Transverse colon (tissue), 4 donors: ENCODE results near the gene STK38L.

ENCODE experiments used
- CTCF ChIP-seq, 5 experiments: fragments of 200-600 bp in 3 of 5; fragments of 450-650 bp in 2 of 5; sonication (generic) in 3 of 5; IDR thresholded peaks; 1 replicate in 2 of 5; 2 replicates in 3 of 5; pipeline ENCODE4 v1.5.1; 2016 to 2017; ENCODE audit warnings: antibody characterized with exemption in 5 of 5, inconsistent platforms in 3 of 5, mild to moderate bottlenecking in 2 of 5, moderate library complexity in 1 of 5
- POLR2A ChIP-seq: fragments of 450-650 bp; IDR thresholded peaks from one replicate; pipeline ENCODE4 v1.6.1; 2016; ENCODE audit warnings: antibody characterized with exemption, mild to moderate bottlenecking, moderate library complexity
- POLR2AphosphoS5 ChIP-seq, 3 donors: sonication (generic); formaldehyde crosslinking; IDR thresholded peaks; one replicate each; pipeline ENCODE4 v1.6.1; 2016; ENCODE audit warnings: antibody characterized with exemption in 3 of 3

- no peak for TF ChIP-seq POLR2A
- no peak for TF ChIP-seq CTCF (IDR thresholded peaks at IDR 0.05)
- TF ChIP-seq POLR2AphosphoS5 (IDR thresholded peaks at IDR 0.05): no peak
Measured at GRCh38 chr12:27293463-27293862, 49.4 kb downstream of the STK38L start.
